Endothelial cell (in vitro differentiated cells): ENCODE results near the gene EPHX1. TPM values are rescaled to one million over a fixed set of nuclear protein-coding genes. Genes with fewer than 3 reads are reported as not detected.

Experiments
- DNase-seq: peaks from one replicate; pipeline ENCODE4 v3.0.0; 2021; ENCODE audit warnings: low spot score
- H3K27ac Mint-ChIP-seq: one replicate; pipeline ENCODE4 v1.8.0; 2021; ENCODE audit warnings: mixed read lengths, inconsistent platforms; ENCODE audit not compliant: unreplicated experiment
- H3K27me3 Mint-ChIP-seq: one replicate; pipeline ENCODE4 v1.8.0; 2021; ENCODE audit warnings: mild to moderate bottlenecking, moderate library complexity, mixed read lengths, inconsistent platforms; ENCODE audit not compliant: unreplicated experiment
- H3K36me3 Mint-ChIP-seq: one replicate; pipeline ENCODE4 v1.8.0; 2021; ENCODE audit warnings: mild to moderate bottlenecking, low read depth, mixed read lengths, inconsistent platforms; ENCODE audit not compliant: unreplicated experiment
- H3K4me1 Mint-ChIP-seq: one replicate; pipeline ENCODE4 v1.8.0; 2021; ENCODE audit warnings: mild to moderate bottlenecking, mixed read lengths, inconsistent platforms; ENCODE audit not compliant: unreplicated experiment
- H3K4me3 Mint-ChIP-seq: one replicate; pipeline ENCODE4 v1.8.0; 2021; ENCODE audit warnings: mild to moderate bottlenecking, mixed read lengths, inconsistent platforms; ENCODE audit not compliant: unreplicated experiment
- H3K9me3 Mint-ChIP-seq: one replicate; pipeline ENCODE4 v1.8.0; 2021; ENCODE audit warnings: mixed read lengths, inconsistent platforms; ENCODE audit not compliant: unreplicated experiment
- total RNA-seq: library from RNA; stranded (reverse); fragmentation: NEBNext Ultra II Directional; extraction: Animal tissue kit (Norgen Biotek cat#: 25700); gene quantifications from one replicate; pipeline ENCODE4 v1.2.1, GENCODE V29; 2021; ENCODE audit not compliant: unreplicated experiment
- TF ChIP-seq, protein P1 (sequence below): fragments of 200-600 bp; sonication (generic); IDR thresholded peaks from one replicate; pipeline ENCODE4 v1.5.0; 2021; ENCODE audit warnings: antibody characterized with exemption; ENCODE audit not compliant: unreplicated experiment

The EPHX1 gene
- total RNA-seq, 1 donor from 2014 or later, result 45.0 TPM

GRCh38 chr1:225860107-225860506 is 50.2 kb downstream of the EPHX1 start:
- no peaks in the 10 kb centered on the region for H3K9me3 Mint-ChIP-seq
- peaks cover 15% of the 10 kb centered on the region for H3K36me3 Mint-ChIP-seq
- H3K27me3 Mint-ChIP-seq, result peaks cover 10% of the 10 kb centered on the region
- TF ChIP-seq, protein P1, sequence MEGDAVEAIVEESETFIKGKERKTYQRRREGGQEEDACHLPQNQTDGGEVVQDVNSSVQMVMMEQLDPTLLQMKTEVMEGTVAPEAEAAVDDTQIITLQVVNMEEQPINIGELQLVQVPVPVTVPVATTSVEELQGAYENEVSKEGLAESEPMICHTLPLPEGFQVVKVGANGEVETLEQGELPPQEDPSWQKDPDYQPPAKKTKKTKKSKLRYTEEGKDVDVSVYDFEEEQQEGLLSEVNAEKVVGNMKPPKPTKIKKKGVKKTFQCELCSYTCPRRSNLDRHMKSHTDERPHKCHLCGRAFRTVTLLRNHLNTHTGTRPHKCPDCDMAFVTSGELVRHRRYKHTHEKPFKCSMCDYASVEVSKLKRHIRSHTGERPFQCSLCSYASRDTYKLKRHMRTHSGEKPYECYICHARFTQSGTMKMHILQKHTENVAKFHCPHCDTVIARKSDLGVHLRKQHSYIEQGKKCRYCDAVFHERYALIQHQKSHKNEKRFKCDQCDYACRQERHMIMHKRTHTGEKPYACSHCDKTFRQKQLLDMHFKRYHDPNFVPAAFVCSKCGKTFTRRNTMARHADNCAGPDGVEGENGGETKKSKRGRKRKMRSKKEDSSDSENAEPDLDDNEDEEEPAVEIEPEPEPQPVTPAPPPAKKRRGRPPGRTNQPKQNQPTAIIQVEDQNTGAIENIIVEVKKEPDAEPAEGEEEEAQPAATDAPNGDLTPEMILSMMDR, result no peak
- peaks cover 5% of the 10 kb centered on the region for H3K4me1 Mint-ChIP-seq
- H3K27ac Mint-ChIP-seq, result no peak overlapping the region
- no peak overlapping the region for H3K4me3 Mint-ChIP-seq
- no peak for DNase-seq

GRCh38 chr1:225860876-225861441 is 51.0 kb downstream of the EPHX1 start:
- no peak for DNase-seq
- Mint-ChIP-seq H3K27me3 (peaks cover 10% of the 10 kb centered on the region), H3K4me3 (peak overlapping the region; percentile 38), H3K4me1 (peaks cover 5% of the 10 kb centered on the region), H3K9me3 (no peaks in the 10 kb centered on the region), H3K27ac (no peak overlapping the region), H3K36me3 (peaks cover 20% of the 10 kb centered on the region)
- TF ChIP-seq, protein P1, result no peak

DNA sequence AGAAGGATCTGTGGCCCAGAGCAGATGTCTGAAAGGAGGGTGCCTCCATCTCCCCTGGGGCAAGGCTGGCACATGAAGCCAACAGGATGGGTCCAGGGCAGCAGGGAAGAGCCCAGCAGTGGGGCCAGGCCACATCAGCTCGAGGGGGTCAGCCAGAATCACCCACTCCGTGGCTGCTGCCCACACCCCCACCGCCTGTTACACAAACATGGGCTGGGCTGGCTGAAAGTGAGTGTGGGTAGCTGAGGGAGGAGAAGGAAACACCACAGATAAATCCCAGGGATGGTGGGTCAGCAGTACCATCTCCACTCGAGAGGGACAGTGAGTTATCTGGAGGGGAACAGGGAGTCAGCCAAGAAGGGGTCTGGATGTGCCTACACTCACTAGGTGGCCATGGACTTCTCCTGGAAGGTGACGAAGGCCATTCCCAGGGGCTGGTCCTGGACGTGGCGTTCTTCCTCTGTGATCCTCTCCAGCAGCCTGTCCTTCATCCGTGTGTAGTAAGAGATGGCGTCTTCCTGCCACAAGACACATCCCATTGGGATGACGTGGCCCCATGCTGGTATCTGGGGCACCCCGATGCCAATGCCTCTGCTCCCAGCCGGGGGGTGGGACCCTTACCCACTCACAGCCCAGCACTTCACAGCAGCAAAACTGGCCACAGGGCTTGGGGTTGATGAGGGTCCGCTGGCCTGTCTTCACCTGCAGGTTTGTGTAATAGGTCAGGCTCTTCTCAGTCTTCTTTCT is 52.1 kb downstream of the EPHX1 start:
- no peak overlapping the region for H3K27ac Mint-ChIP-seq
- H3K36me3 Mint-ChIP-seq, result peaks cover 28% of the 10 kb centered on the region
- no peaks in the 10 kb centered on the region for H3K9me3 Mint-ChIP-seq
- no peak overlapping the region for H3K4me3 Mint-ChIP-seq
- peaks cover 10% of the 10 kb centered on the region for H3K27me3 Mint-ChIP-seq
- TF ChIP-seq, protein P1, result no peak
- H3K4me1 Mint-ChIP-seq, result peaks cover 5% of the 10 kb centered on the region
- no peak for DNase-seq

DNA sequence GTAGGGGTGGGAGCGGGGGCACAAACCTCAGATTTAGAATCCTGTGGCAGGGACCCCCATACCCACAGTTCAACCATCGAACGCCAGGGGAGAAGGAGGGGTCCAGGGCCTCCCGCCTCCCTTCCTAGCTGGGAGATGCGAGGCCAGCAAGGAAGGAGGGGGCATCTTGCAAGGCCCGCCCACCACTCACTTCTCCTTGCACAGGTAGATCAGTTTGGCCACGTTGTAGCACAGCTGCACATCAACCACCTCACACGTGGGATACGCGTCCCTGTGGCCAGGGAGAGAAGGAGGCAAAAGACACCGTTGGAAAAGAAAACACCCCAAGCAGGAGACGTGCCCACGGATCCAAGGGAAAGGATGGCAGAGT is 52.6 kb downstream of the EPHX1 start:
- H3K36me3 Mint-ChIP-seq, result peaks cover 32% of the 10 kb centered on the region
- peaks cover 5% of the 10 kb centered on the region for H3K4me1 Mint-ChIP-seq
- no peak overlapping the region for H3K4me3 Mint-ChIP-seq
- H3K9me3 Mint-ChIP-seq, result no peaks in the 10 kb centered on the region
- H3K27me3 Mint-ChIP-seq, result peaks cover 10% of the 10 kb centered on the region
- TF ChIP-seq, protein P1, result no peak
- no peak for DNase-seq
- H3K27ac Mint-ChIP-seq, result no peak overlapping the region

- peaks cover 10% of the 10 kb centered on the region for H3K27me3 Mint-ChIP-seq
- no peaks in the 10 kb centered on the region for H3K9me3 Mint-ChIP-seq
- peaks cover 5% of the 10 kb centered on the region for H3K4me1 Mint-ChIP-seq
- no peak overlapping the region for H3K27ac Mint-ChIP-seq
- TF ChIP-seq, protein P1, result no peak
- H3K4me3 Mint-ChIP-seq, result no peak overlapping the region
- H3K36me3 Mint-ChIP-seq, result peaks cover 35% of the 10 kb centered on the region
- DNase-seq, result no peak
Observed at GRCh38 chr1:225863167-225863566, 53.2 kb downstream of the EPHX1 start.
